Activated CD4-positive, alpha-beta memory T cell treated with anti-CD3 and anti-CD28 coated beads, Interleukin-2, amount 10 ng/mL, durations not matched to agents 7 days and 5 days (primary cell): ENCODE data around the gene NR3C2. TPM values are rescaled to one million over a fixed set of nuclear protein-coding genes. Genes with fewer than 3 reads are reported as not detected.
"Not testable (repeated sequence)": the region's sequence is repeated elsewhere in the genome, so short reads cannot be mapped to it uniquely, and the experiment has no call there.

Experiments
- CTCF ChIA-PET: fragments of 350-600 bp; sonication (Branson Sonifier 250); formaldehyde crosslinking; loops from one replicate; lab custom pipeline; 2021; ENCODE audit warnings: antibody characterized with exemption, inconsistent platforms; lab: Charles Lee
- POLR2A ChIA-PET: fragments of 350-600 bp; sonication (Branson Sonifier 250); formaldehyde crosslinking; loops from one replicate; lab custom pipeline; 2021; ENCODE audit warnings: antibody characterized with exemption; lab: Charles Lee
- DNase-seq: peaks from one replicate; pipeline ENCODE4 v3.0.0-alpha.2; 2020
- H3K27ac Mint-ChIP-seq: one replicate; pipeline ENCODE4 v1.8.0; 2021; ENCODE audit warnings: mild to moderate bottlenecking, mixed read lengths
- H3K27me3 Mint-ChIP-seq: one replicate; pipeline ENCODE4 v1.8.0; 2021; ENCODE audit warnings: mixed read lengths
- H3K36me3 Mint-ChIP-seq: one replicate; pipeline ENCODE4 v1.8.0; 2021; ENCODE audit warnings: low read depth, mixed read lengths
- H3K4me1 Mint-ChIP-seq: one replicate; pipeline ENCODE4 v1.8.0; 2021; ENCODE audit warnings: mixed read lengths
- H3K4me3 Mint-ChIP-seq: one replicate; pipeline ENCODE4 v1.8.0; 2021; ENCODE audit warnings: mild to moderate bottlenecking, mixed read lengths
- H3K9me3 Mint-ChIP-seq: one replicate; pipeline ENCODE4 v1.8.0; 2021; ENCODE audit warnings: mixed read lengths
- total RNA-seq, 2 experiments: library from RNA; stranded (reverse); gene quantifications; one replicate each; pipeline ENCODE4 v1.2.3, GENCODE V29; 2021

The NR3C2 gene
- total RNA-seq, 2 experiments from 2014 or later, result 4.1 to 5.0 TPM

- Mint-ChIP-seq H3K36me3 (no peaks in the 10 kb centered on the region), H3K9me3 (no peaks in the 10 kb centered on the region), H3K27ac (no peak overlapping the region), H3K4me3 (no peak overlapping the region), H3K27me3 (no peaks in the 10 kb centered on the region), H3K4me1 (peaks cover 8% of the 10 kb centered on the region)
- POLR2A ChIA-PET, result no interaction called here
- CTCF ChIA-PET, result no interaction called here
- no peak for DNase-seq
Measured at GRCh38 chr4:148345509-148345908, 96.7 kb downstream of the NR3C2 start.

GRCh38 chr4:148344941-148345340 lies 97.3 kb downstream of the NR3C2 start:
- DNase-seq, result no peak
- H3K4me1 Mint-ChIP-seq, result peaks cover 8% of the 10 kb centered on the region
- H3K9me3 Mint-ChIP-seq, result no peaks in the 10 kb centered on the region
- POLR2A ChIA-PET, result no interaction called here
- CTCF ChIA-PET, result no interaction called here
- no peaks in the 10 kb centered on the region for H3K27me3 Mint-ChIP-seq
- H3K36me3 Mint-ChIP-seq, result no peaks in the 10 kb centered on the region
- no peak overlapping the region for H3K4me3 Mint-ChIP-seq
- no peak overlapping the region for H3K27ac Mint-ChIP-seq

- DNase-seq, result no peak
- H3K4me1 Mint-ChIP-seq, result peaks cover 6% of the 10 kb centered on the region
- H3K27me3 Mint-ChIP-seq, result no peaks in the 10 kb centered on the region
- no peak overlapping the region for H3K27ac Mint-ChIP-seq
- CTCF ChIA-PET, result interaction anchor here (0.8 kb wide), 1 partner anchor 49 kb away, joined by 3 read pairs; no protein-coding TSS in a partner anchor
- H3K4me3 Mint-ChIP-seq, result no peak overlapping the region
- POLR2A ChIA-PET, result no interaction called here
- no peaks in the 10 kb centered on the region for H3K9me3 Mint-ChIP-seq
- H3K36me3 Mint-ChIP-seq, result peaks cover 2% of the 10 kb centered on the region
Measured at GRCh38 chr4:148344352-148344751, 97.9 kb downstream of the NR3C2 start.

GRCh38 chr4:148341980-148342800 lies 100.0 kb downstream of the NR3C2 start:
- CTCF ChIA-PET, result no interaction called here
- no peak for DNase-seq
- Mint-ChIP-seq H3K36me3 (peaks cover 2% of the 10 kb centered on the region), H3K27ac (no peak overlapping the region), H3K9me3 (no peaks in the 10 kb centered on the region), H3K4me1 (no peaks in the 10 kb centered on the region), H3K4me3 (no peak overlapping the region), H3K27me3 (no peaks in the 10 kb centered on the region)
- POLR2A ChIA-PET, result no interaction called here

- Mint-ChIP-seq H3K27ac (no peak overlapping the region), H3K9me3 (no peaks in the 10 kb centered on the region), H3K36me3 (peaks cover 2% of the 10 kb centered on the region), H3K4me3 (no peak overlapping the region), H3K27me3 (no peaks in the 10 kb centered on the region), H3K4me1 (no peaks in the 10 kb centered on the region)
- DNase-seq, result no peak
- ChIA-PET POLR2A (no interaction called here), CTCF (no interaction called here)
Measured at GRCh38 chr4:148335133-148335532, 107.1 kb downstream of the NR3C2 start.

GRCh38 chr4:148333265-148333664 lies 108.9 kb downstream of the NR3C2 start:
- no peaks in the 10 kb centered on the region for H3K4me1 Mint-ChIP-seq
- H3K27ac Mint-ChIP-seq, result no peak overlapping the region
- H3K36me3 Mint-ChIP-seq, result no peaks in the 10 kb centered on the region
- no peak for DNase-seq
- H3K9me3 Mint-ChIP-seq, result no peaks in the 10 kb centered on the region
- H3K27me3 Mint-ChIP-seq, result no peaks in the 10 kb centered on the region
- H3K4me3 Mint-ChIP-seq, result no peak overlapping the region
- POLR2A ChIA-PET, result no interaction called here
- CTCF ChIA-PET, result no interaction called here

GRCh38 chr4:148332486-148332885 lies 109.7 kb downstream of the NR3C2 start:
- ChIA-PET POLR2A (no interaction called here), CTCF (no interaction called here)
- Mint-ChIP-seq H3K4me1 (no peaks in the 10 kb centered on the region), H3K27me3 (no peaks in the 10 kb centered on the region), H3K4me3 (no peak overlapping the region), H3K9me3 (no peaks in the 10 kb centered on the region), H3K36me3 (no peaks in the 10 kb centered on the region), H3K27ac (no peak overlapping the region)
- no peak for DNase-seq

- Mint-ChIP-seq H3K9me3 (no peaks in the 10 kb centered on the region), H3K27ac (no peak overlapping the region), H3K4me3 (no peak overlapping the region), H3K4me1 (no peaks in the 10 kb centered on the region), H3K27me3 (no peaks in the 10 kb centered on the region), H3K36me3 (no peaks in the 10 kb centered on the region)
- DNase-seq, result no peak
- CTCF ChIA-PET, result no interaction called here
- POLR2A ChIA-PET, result no interaction called here
Measured at GRCh38 chr4:148330724-148331123, 111.5 kb downstream of the NR3C2 start.

GRCh38 chr4:148330161-148330560 lies 112.1 kb downstream of the NR3C2 start:
- no peaks in the 10 kb centered on the region for H3K27me3 Mint-ChIP-seq
- ChIA-PET POLR2A (no interaction called here), CTCF (no interaction called here)
- H3K4me1 Mint-ChIP-seq, result no peaks in the 10 kb centered on the region
- H3K36me3 Mint-ChIP-seq, result no peaks in the 10 kb centered on the region
- no peak overlapping the region for H3K4me3 Mint-ChIP-seq
- DNase-seq, result no peak
- no peak overlapping the region for H3K27ac Mint-ChIP-seq
- no peaks in the 10 kb centered on the region for H3K9me3 Mint-ChIP-seq

- Mint-ChIP-seq H3K9me3 (no peaks in the 10 kb centered on the region), H3K4me1 (no peaks in the 10 kb centered on the region), H3K36me3 (no peaks in the 10 kb centered on the region), H3K27me3 (no peaks in the 10 kb centered on the region), H3K4me3 (no peak overlapping the region), H3K27ac (no peak overlapping the region)
- POLR2A ChIA-PET, result no interaction called here
- CTCF ChIA-PET, result no interaction called here
- no peak for DNase-seq
Measured at GRCh38 chr4:148329751-148330150, 112.5 kb downstream of the NR3C2 start.

- H3K27me3 Mint-ChIP-seq, result no peaks in the 10 kb centered on the region
- POLR2A ChIA-PET, result no interaction called here
- no peak overlapping the region for H3K4me3 Mint-ChIP-seq
- peaks cover 3% of the 10 kb centered on the region for H3K9me3 Mint-ChIP-seq
- no peak for DNase-seq
- peaks cover 3% of the 10 kb centered on the region for H3K4me1 Mint-ChIP-seq
- peaks cover 3% of the 10 kb centered on the region for H3K36me3 Mint-ChIP-seq
- no peak overlapping the region for H3K27ac Mint-ChIP-seq
- CTCF ChIA-PET, result no interaction called here
Measured at GRCh38 chr4:148327683-148328082, 114.5 kb downstream of the NR3C2 start.

GRCh38 chr4:148323316-148323715 lies 118.9 kb downstream of the NR3C2 start:
- POLR2A ChIA-PET, H3K9me3 Mint-ChIP-seq, CTCF ChIA-PET, H3K27me3 Mint-ChIP-seq, H3K27ac Mint-ChIP-seq, H3K4me3 Mint-ChIP-seq, H3K36me3 Mint-ChIP-seq, H3K4me1 Mint-ChIP-seq, DNase-seq: not testable (repeated sequence)

- no peaks in the 10 kb centered on the region for H3K36me3 Mint-ChIP-seq
- ChIA-PET CTCF (no interaction called here), POLR2A (no interaction called here)
- H3K27ac Mint-ChIP-seq, result no peak overlapping the region
- H3K4me1 Mint-ChIP-seq, result no peaks in the 10 kb centered on the region
- H3K9me3 Mint-ChIP-seq, result no peaks in the 10 kb centered on the region
- no peak overlapping the region for H3K4me3 Mint-ChIP-seq
- DNase-seq, result no peak
- H3K27me3 Mint-ChIP-seq, result no peaks in the 10 kb centered on the region
Measured at GRCh38 chr4:148315049-148315448, 127.2 kb downstream of the NR3C2 start.

- POLR2A ChIA-PET, result no interaction called here
- H3K27me3 Mint-ChIP-seq, result no peaks in the 10 kb centered on the region
- CTCF ChIA-PET, result no interaction called here
- H3K27ac Mint-ChIP-seq, result no peak overlapping the region
- H3K4me3 Mint-ChIP-seq, result no peak overlapping the region
- H3K36me3 Mint-ChIP-seq, result no peaks in the 10 kb centered on the region
- H3K4me1 Mint-ChIP-seq, result no peaks in the 10 kb centered on the region
- DNase-seq, result no peak
- H3K9me3 Mint-ChIP-seq, result no peaks in the 10 kb centered on the region
Measured at GRCh38 chr4:148312956-148313490, 129.2 kb downstream of the NR3C2 start.
